ENCODE measurements around the gene BANF1. TPM values are rescaled to one million over a fixed set of nuclear protein-coding genes. Genes with fewer than 3 reads are reported as not detected.
A peak's percentile ranks its signal among the peaks of the same experiment; 100 is the strongest.
"Not testable (repeated sequence)": the region's sequence is repeated elsewhere in the genome, so short reads cannot be mapped to it uniquely, and the experiment has no call there.

The BANF1 gene
- polyA plus RNA-seq, 1 donor (not counting 4 experiments of a cell fraction or from before 2014, with no cell fraction given), result 154 TPM

GRCh38 chr11:66008468-66009101, 6.3 kb downstream of the BANF1 start:
- H4K20me1 ChIP-seq (ENCODE audit: control insufficient read depth, extremely low read depth, insufficient read depth, low read length), result no peaks in the 10 kb centered on the region
- TF ChIP-seq CTCF (optimal IDR thresholded peaks at IDR 0.05 in 1 of 3, IDR thresholded peaks at IDR 0.05 in 1 of 3, conservative IDR thresholded peaks at IDR 0.05 in 1 of 3; ENCODE audit: extremely low read depth in 1 of 3, insufficient read depth in 2 of 3, low read length in 3 of 3) (no peak), EZH2 (IDR thresholded peaks at IDR 0.05; ENCODE audit: low read length) (no peak)
- no peak overlapping the region for H3K4me3 ChIP-seq (ENCODE audit: control insufficient read depth in 2 of 3, extremely low read depth in 1 of 3, insufficient read depth in 2 of 3, low read depth in 1 of 3, low read length in 3 of 3)
- H3K27me3 ChIP-seq (ENCODE audit: control insufficient read depth, extremely low read depth, insufficient read depth, low read length), result no peaks in the 10 kb centered on the region
- H3K36me3 ChIP-seq (ENCODE audit: control insufficient read depth in 2 of 2, extremely low read depth in 1 of 2, insufficient read depth in 2 of 2, low read length in 2 of 2), result peaks cover 6% of the 10 kb centered on the region in 2 experiments
- peaks cover 3% of the 10 kb centered on the region for H3K9me1 ChIP-seq (ENCODE audit: control insufficient read depth, extremely low read depth, insufficient read depth, low read length)
- DNase-seq (ENCODE audit: low read depth, low spot score) (no peak), FAIRE-seq (peak; percentile 13)
- peaks cover 6% of the 10 kb centered on the region for H3K79me2 ChIP-seq (ENCODE audit: control insufficient read depth, insufficient read depth, low read length)
- H3K4me1 ChIP-seq (ENCODE audit: control insufficient read depth, extremely low read depth, insufficient read depth, low read length), result peaks cover 35% of the 10 kb centered on the region
- dilution Hi-C loops (cut with MboI; ENCODE audit: extremely low pct_ligation_motif_present, low sequenced_read_pairs), result no loop called here
- no peaks in the 10 kb centered on the region for H3K9me3 ChIP-seq (ENCODE audit: control insufficient read depth, low read depth, low read length)
- peak overlapping the region; percentile 38 for H3K9ac ChIP-seq (ENCODE audit: control insufficient read depth, extremely low read depth, insufficient read depth, low read length)
- H2AFZ ChIP-seq (ENCODE audit: control insufficient read depth, low read length), result peak overlapping the region; percentile 59
- H3K4me2 ChIP-seq (ENCODE audit: control insufficient read depth, extremely low read depth, insufficient read depth, low read depth, low read length), result peak overlapping the region; percentile 44
- no peak overlapping the region for H3K27ac ChIP-seq (ENCODE audit: control insufficient read depth, insufficient read depth, low read length)

GRCh38 chr11:66010036-66010435, 7.7 kb downstream of the BANF1 start:
- H3K4me3 ChIP-seq (ENCODE audit: control insufficient read depth in 2 of 3, extremely low read depth in 1 of 3, insufficient read depth in 2 of 3, low read depth in 1 of 3, low read length in 3 of 3); FAIRE-seq; H3K79me2 ChIP-seq (ENCODE audit: control insufficient read depth, insufficient read depth, low read length); H3K4me2 ChIP-seq (ENCODE audit: control insufficient read depth, extremely low read depth, insufficient read depth, low read depth, low read length); DNase-seq (ENCODE audit: low read depth, low spot score); H3K36me3 ChIP-seq (ENCODE audit: control insufficient read depth in 2 of 2, extremely low read depth in 1 of 2, insufficient read depth in 2 of 2, low read length in 2 of 2); dilution Hi-C loops (cut with MboI; ENCODE audit: extremely low pct_ligation_motif_present, low sequenced_read_pairs); H3K9me3 ChIP-seq (ENCODE audit: control insufficient read depth, low read depth, low read length); H3K9me1 ChIP-seq (ENCODE audit: control insufficient read depth, extremely low read depth, insufficient read depth, low read length); H3K27me3 ChIP-seq (ENCODE audit: control insufficient read depth, extremely low read depth, insufficient read depth, low read length); H4K20me1 ChIP-seq (ENCODE audit: control insufficient read depth, extremely low read depth, insufficient read depth, low read length); H3K9ac ChIP-seq (ENCODE audit: control insufficient read depth, extremely low read depth, insufficient read depth, low read length); H2AFZ ChIP-seq (ENCODE audit: control insufficient read depth, low read length); H3K27ac ChIP-seq (ENCODE audit: control insufficient read depth, insufficient read depth, low read length): not testable (repeated sequence)
- peaks cover 35% of the 10 kb centered on the region for H3K4me1 ChIP-seq (ENCODE audit: control insufficient read depth, extremely low read depth, insufficient read depth, low read length)

Data from keratinocyte (primary cell).